Measurements from ENCODE around the gene KRT4.

KRT4 gene

GRCh38 chr12:52821826-52822660 is 8.1 kb upstream of the KRT4 start:
- DNase-seq (ENCODE audit: low read depth, low spot score) = no peak

- DNase-seq (ENCODE audit: low read depth, low spot score) = no peak
These were observed 7.3 kb upstream of the KRT4 start for GRCh38 chr12:52821071-52821730.

- no peak for DNase-seq (ENCODE audit: low read depth, low spot score)
These were observed 6.6 kb upstream of the KRT4 start for GRCh38 chr12:52820521-52820920.

GRCh38 chr12:52819731-52820510 is 6.0 kb upstream of the KRT4 start:
- DNase-seq (ENCODE audit: low read depth, low spot score) = no peak

GRCh38 chr12:52818887-52819420 is 5.0 kb upstream of the KRT4 start:
- DNase-seq (ENCODE audit: low read depth, low spot score) = no peak

- DNase-seq (ENCODE audit: low read depth, low spot score) = no peak
These were observed 4.5 kb upstream of the KRT4 start for GRCh38 chr12:52818388-52818787.

- no peak for DNase-seq (ENCODE audit: low read depth, low spot score)
These were observed 3.9 kb upstream of the KRT4 start for GRCh38 chr12:52817699-52818238.

- DNase-seq (ENCODE audit: low read depth, low spot score) = no peak
These were observed 3.2 kb upstream of the KRT4 start for GRCh38 chr12:52817003-52817698.

- no peak for DNase-seq (ENCODE audit: low read depth, low spot score)
These were observed 2.0 kb upstream of the KRT4 start for GRCh38 chr12:52815676-52816588.

GRCh38 chr12:52815161-52815560 is 1.2 kb upstream of the KRT4 start:
- no peak for DNase-seq (ENCODE audit: low read depth, low spot score)

- DNase-seq (ENCODE audit: low read depth, low spot score) = no peak
These were observed 817 bp upstream of the KRT4 start for GRCh38 chr12:52814710-52815155.

- no peak for DNase-seq (ENCODE audit: low read depth, low spot score)
These were observed 605 bp downstream of the KRT4 start for GRCh38 chr12:52813203-52813819.

- no peak for DNase-seq (ENCODE audit: low read depth, low spot score)
These were observed 1.2 kb downstream of the KRT4 start for GRCh38 chr12:52812749-52813148.

- DNase-seq (ENCODE audit: low read depth, low spot score) = no peak
These were observed 1.9 kb downstream of the KRT4 start for GRCh38 chr12:52812073-52812400.

- DNase-seq (ENCODE audit: low read depth, low spot score) = no peak
These were observed 2.5 kb downstream of the KRT4 start for GRCh38 chr12:52811191-52812072.

- no peak for DNase-seq (ENCODE audit: low read depth, low spot score)
These were observed 3.4 kb downstream of the KRT4 start for GRCh38 chr12:52810554-52810953.

- no peak for DNase-seq (ENCODE audit: low read depth, low spot score)
These were observed 4.8 kb downstream of the KRT4 start for GRCh38 chr12:52809166-52809565.

GRCh38 chr12:52808573-52809160 is 5.2 kb downstream of the KRT4 start:
- no peak for DNase-seq (ENCODE audit: low read depth, low spot score)

All from smooth muscle cell of the brain vasculature (primary cell).